HCT116 (cell line): ENCODE measurements around the gene PFKFB3. TPM values are rescaled to one million over a fixed set of nuclear protein-coding genes. Genes with fewer than 3 reads are reported as not detected.

ENCODE experiments used
- ATAC-seq: fragments of 200-7000 bp; cut with Tn5 transposase; 2 replicates; pipeline ENCODE4 v1.9.1; 2020; ENCODE audit warnings: mild to moderate bottlenecking, moderate library complexity
- BruUV-seq: library from RNA; stranded (reverse); fragments of 400-500 nt; replicated peaks from 2 replicates; lab custom pipeline; 2021; lab: Mats Ljungman, UMichigan
- CTCF ChIA-PET: fragments of 300-600 bp; sonication (Branson Sonifier 250); formaldehyde crosslinking; loops from one replicate; lab custom pipeline; 2021; ENCODE audit warnings: antibody characterized with exemption; lab: Charles Lee
- POLR2A ChIA-PET: fragments of 300-600, 350-600 bp; sonication (Branson Sonifier 250); formaldehyde crosslinking; loops from one replicate; lab custom pipeline; 2021; ENCODE audit warnings: antibody characterized with exemption; lab: Charles Lee
- RAD21 ChIA-PET, 2 experiments: fragments of 300-600 bp; sonication (Branson Sonifier 250); formaldehyde crosslinking; loops; one replicate each; lab custom pipeline; 2023; ENCODE audit warnings: low total read pairs in 2 of 2; ENCODE audit not compliant: uncharacterized antibody in 2 of 2, unreplicated experiment in 2 of 2, low non-redundant PET in 1 of 2; lab: Charles Lee
- DNase-seq: peaks from one replicate; pipeline ENCODE4 v3.0.0-alpha.2; 2010; ENCODE audit warnings: low read depth, low spot score
- H2AFZ ChIP-seq: fragments of 200-600 bp; shearing (Covaris generic), sonication (generic); 2 replicates; pipeline ENCODE4 v1.6.1; 2017; ENCODE audit warnings: low read depth, mixed run types, mixed read lengths, antibody characterized with exemption, low read length; ENCODE audit not compliant: poor library complexity, severe bottlenecking
- H3K27ac ChIP-seq: 2 replicates; pipeline ENCODE4 v1.5.1; 2012; ENCODE audit warnings: low read depth, low read length
- H3K27me3 ChIP-seq: fragments of 200-600 bp; sonication (generic); 2 replicates; pipeline ENCODE4 v1.6.1; 2016; ENCODE audit warnings: mixed run types, low read length, mixed read lengths; ENCODE audit not compliant: insufficient read depth
- H3K36me3 ChIP-seq, 2 experiments: fragments of 200-500 bp in 1 of 2; fragments of 200-600 bp in 1 of 2; sonication (Bioruptor generic) in 1 of 2; sonication (generic) in 1 of 2; 2 replicates each; pipeline versions ENCODE4 v1.5.1 to v1.6.1; 2014 to 2016; ENCODE audit warnings: low read length in 2 of 2, inconsistent platforms in 1 of 2, mixed read lengths in 1 of 2, mixed run types in 1 of 2; ENCODE audit not compliant: insufficient read depth in 2 of 2, control insufficient read depth in 1 of 2
- H3K4me1 ChIP-seq, 2 experiments: fragments of 200-600 bp in 1 of 2; sonication (generic) in 1 of 2; 2 replicates each; pipeline versions ENCODE4 v1.5.1 to v1.6.1; 2012 to 2017; ENCODE audit warnings: low read length in 2 of 2, inconsistent platforms in 1 of 2, mild to moderate bottlenecking in 1 of 2, mixed read lengths in 1 of 2, mixed run types in 1 of 2, moderate library complexity in 1 of 2; ENCODE audit not compliant: insufficient read depth in 2 of 2, control insufficient read depth in 1 of 2
- H3K4me2 ChIP-seq: fragments of 200-600 bp; sonication (generic); 2 replicates; pipeline ENCODE4 v1.6.1; 2017; ENCODE audit warnings: mixed run types, low read length, mixed read lengths
- H3K4me3 ChIP-seq, 2 experiments: fragments of 200-600 bp in 1 of 2; sonication (generic) in 1 of 2; replicated peaks in 1 of 2; 2 replicates each; pipeline ENCODE4 v1.5.1; 2011 to 2016; ENCODE audit warnings: low read length in 2 of 2, control low read depth in 1 of 2, low read depth in 1 of 2, mild to moderate bottlenecking in 1 of 2, mixed read lengths in 1 of 2, mixed run types in 1 of 2
- H3K79me2 ChIP-seq: fragments of 200-600 bp; sonication (generic); 2 replicates; pipeline ENCODE4 v1.6.1; 2017; ENCODE audit warnings: mild to moderate bottlenecking, mixed run types, low read length, moderate library complexity, mixed read lengths; ENCODE audit not compliant: insufficient read depth
- H3K9ac ChIP-seq: fragments of 200-600 bp; sonication (generic); 2 replicates; pipeline ENCODE4 v1.6.1; 2016; ENCODE audit warnings: low read length, mixed read lengths
- H3K9me2 ChIP-seq: fragments of 200-600 bp; sonication (generic), shearing (Covaris generic); 2 replicates; pipeline ENCODE4 v1.6.1; 2017; ENCODE audit warnings: mixed run types, mild to moderate bottlenecking, moderate library complexity; ENCODE audit not compliant: insufficient read depth
- H3K9me3 ChIP-seq, 2 experiments: fragments of 200-500 bp in 1 of 2; fragments of 200-600 bp in 1 of 2; sonication (Bioruptor generic) in 1 of 2; sonication (generic) in 1 of 2; 2 replicates each; pipeline ENCODE4 v1.6.1; 2014 to 2017; ENCODE audit warnings: low read length in 2 of 2, mixed read lengths in 2 of 2, inconsistent platforms in 1 of 2, low read depth in 1 of 2, mild to moderate bottlenecking in 1 of 2, mixed run types in 1 of 2, moderate library complexity in 1 of 2; ENCODE audit not compliant: control insufficient read depth in 1 of 2, insufficient read depth in 1 of 2
- H4K20me1 ChIP-seq: fragments of 200-600 bp; sonication (generic), shearing (Covaris generic); 2 replicates; pipeline ENCODE4 v1.6.1; 2017; ENCODE audit warnings: mixed run types, mild to moderate bottlenecking, moderate library complexity; ENCODE audit not compliant: insufficient read depth
- CEBPB ChIP-seq: IDR thresholded peaks from 2 replicates; pipeline ENCODE4 v1.6.1; 2012; ENCODE audit warnings: low read depth
- ELF1 ChIP-seq: IDR thresholded peaks from 2 replicates; pipeline ENCODE4 v1.6.1; 2012; ENCODE audit warnings: low read depth, borderline replicate concordance
- EZH2 ChIP-seq: fragments of 200-600 bp; sonication (generic); IDR thresholded peaks from 2 replicates; pipeline ENCODE4 v1.6.1; 2017; ENCODE audit warnings: antibody characterized with exemption, mixed run types
- EZH2phosphoT487 ChIP-seq: fragments of 200-600 bp; IDR thresholded peaks from 2 replicates; pipeline ENCODE4 v1.6.1; 2018; ENCODE audit warnings: antibody characterized with exemption, borderline replicate concordance
- FOSL1 ChIP-seq: IDR thresholded peaks from 2 replicates; pipeline ENCODE4 v1.6.1; 2012; ENCODE audit warnings: low read depth
- JUND ChIP-seq: IDR thresholded peaks from 2 replicates; pipeline ENCODE4 v1.6.1; 2012
- POLR2A ChIP-seq: IDR thresholded peaks from 2 replicates; pipeline ENCODE4 v1.7.0; 2011; ENCODE audit warnings: borderline replicate concordance; ENCODE audit not compliant: insufficient read depth, insufficient read length; ENCODE audit errors: extremely low read depth
- POLR2AphosphoS5 ChIP-seq: IDR thresholded peaks from 2 replicates; pipeline ENCODE4 v1.6.1; 2011; ENCODE audit warnings: mild to moderate bottlenecking, low read depth, low read length, moderate library complexity
- RAD21 ChIP-seq: IDR thresholded peaks from 2 replicates; pipeline ENCODE4 v1.6.1; 2012; ENCODE audit warnings: low read depth, mild to moderate bottlenecking
- SIN3A ChIP-seq: IDR thresholded peaks from 2 replicates; pipeline ENCODE4 v1.6.1; 2012; ENCODE audit warnings: low read depth
- SP1 ChIP-seq: IDR thresholded peaks from 2 replicates; pipeline ENCODE4 v1.6.1; 2012; ENCODE audit warnings: low read depth
- SRF ChIP-seq: IDR thresholded peaks from 2 replicates; pipeline ENCODE4 v1.6.1; 2012; ENCODE audit warnings: low read depth
- TCF7L2 ChIP-seq: IDR thresholded peaks from 2 replicates; pipeline ENCODE4 v1.7.0; 2011; ENCODE audit warnings: borderline replicate concordance, inconsistent platforms; ENCODE audit not compliant: insufficient read depth, insufficient read length; ENCODE audit errors: extremely low read depth
- YY1 ChIP-seq: IDR thresholded peaks from 2 replicates; pipeline ENCODE4 v1.6.1; 2011; ENCODE audit warnings: low read length, low read depth, moderate library complexity, mild to moderate bottlenecking; ENCODE audit not compliant: insufficient replicate concordance; ENCODE audit errors: extremely low read depth
- ZFX ChIP-seq: fragments of 450-650 bp; IDR thresholded peaks from 2 replicates; pipeline ENCODE4 v1.6.1; 2017
- ZNF274 ChIP-seq: fragments of 200-500 bp; sonication (Bioruptor generic); IDR thresholded peaks from 2 replicates; pipeline ENCODE4 v1.6.1; 2014; ENCODE audit warnings: mild to moderate bottlenecking, low read depth, low read length, inconsistent platforms
- intact Hi-C: fragments of 100-400 bp; cut with micrococcal nuclease; formaldehyde crosslinking; loops from 2 replicates; pipeline ENCODE4 v1.10.0; 2022
- total RNA-seq: library from RNA; stranded (reverse); gene quantifications from one replicate; pipeline ENCODE4 v1.2.1, GENCODE V29; 2021; ENCODE audit not compliant: unreplicated experiment
- TF ChIP-seq, protein P1 (sequence below): IDR thresholded peaks from 2 replicates; pipeline ENCODE4 v1.6.1; 2012
- TF ChIP-seq, protein P2 (sequence below): IDR thresholded peaks from 2 replicates; pipeline ENCODE4 v1.6.1; 2012
- TF ChIP-seq, protein P3 (sequence below): IDR thresholded peaks from 2 replicates; pipeline ENCODE4 v1.6.1; 2012; ENCODE audit warnings: low read depth
- TF ChIP-seq, protein P4 (sequence below), 3 experiments: fragments of 200-600 bp in 1 of 3; sonication (generic) in 1 of 3; IDR thresholded peaks in 2 of 3; conservative IDR thresholded peaks in 1 of 3; 2 replicates each; pipeline ENCODE4 v1.5.1; 2012 to 2017; ENCODE audit warnings: low read depth in 2 of 3, low read length in 2 of 3, antibody characterized with exemption in 1 of 3, borderline replicate concordance in 1 of 3, control low read depth in 1 of 3, mild to moderate bottlenecking in 1 of 3, mixed read lengths in 1 of 3, mixed run types in 1 of 3, moderate library complexity in 1 of 3; ENCODE audit not compliant: insufficient read depth in 1 of 3

PFKFB3 gene
- total RNA-seq, 1 experiment from 2014 or later: 50.8 TPM

DNA sequence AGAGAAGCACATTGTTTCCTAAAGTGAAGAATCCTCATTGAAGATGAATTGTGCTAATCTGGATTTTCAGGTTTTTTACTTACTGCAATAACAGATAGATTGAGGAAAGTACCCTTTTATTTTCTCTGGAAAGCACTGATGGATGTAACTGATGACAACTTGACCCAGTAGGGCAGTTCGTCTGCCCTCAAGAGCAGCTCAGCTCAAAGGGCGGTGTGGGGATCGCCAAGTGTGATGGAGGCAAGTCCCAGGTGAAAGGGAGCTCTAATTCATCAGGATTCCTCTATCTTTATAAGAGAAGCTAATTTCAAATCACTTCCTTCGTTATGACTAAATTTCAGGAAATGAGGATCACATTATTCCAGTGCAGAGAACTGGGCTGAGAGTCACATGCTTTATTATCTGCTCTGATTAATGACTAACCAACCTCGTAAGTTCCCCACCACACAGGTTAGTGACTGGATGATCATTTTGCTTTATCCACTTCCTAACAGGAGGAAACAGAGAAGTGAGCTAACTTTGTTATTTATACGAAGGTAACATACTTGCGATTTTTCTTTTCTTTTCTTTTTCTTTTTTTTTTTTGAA lies 98.8 kb downstream of the PFKFB3 start:
- ATAC-seq: no peak
- H3K27me3 ChIP-seq: no peaks in the 10 kb centered on the region
- no peak overlapping the region for H2AFZ ChIP-seq
- H3K79me2 ChIP-seq: no peaks in the 10 kb centered on the region
- H3K4me1 ChIP-seq: peaks cover 33 to 57% of the 10 kb centered on the region in 2 experiments
- ChIA-PET CTCF (no interaction called here), RAD21 (interaction anchor here in 1 of 2 experiments (0.5 kb wide), 1 partner anchor 105 kb away, joined by 3 read pairs; no protein-coding TSS in a partner anchor), POLR2A (no interaction called here)
- no peak for DNase-seq
- H3K4me2 ChIP-seq: no peak overlapping the region
- intact Hi-C loops: no loop called here
- no peaks in the 10 kb centered on the region for H3K9me3 ChIP-seq
- H3K4me3 ChIP-seq: no peak overlapping the region
- no peaks in the 10 kb centered on the region for H4K20me1 ChIP-seq
- H3K36me3 ChIP-seq: no peaks in the 10 kb centered on the region
- H3K9ac ChIP-seq: no peak overlapping the region
- no TSS peak for BruUV-seq
- TF ChIP-seq FOSL1 (no peak), EZH2 (no peak), CEBPB (no peak), EZH2phosphoT487 (no peak), ZFX (no peak), ELF1 (no peak), TCF7L2 (no peak), SRF (no peak), YY1 (no peak), RAD21 (no peak), SP1 (no peak), POLR2A (no peak), SIN3A (no peak), POLR2AphosphoS5 (no peak), JUND (no peak), ZNF274 (no peak)
- TF ChIP-seq, protein P1, sequence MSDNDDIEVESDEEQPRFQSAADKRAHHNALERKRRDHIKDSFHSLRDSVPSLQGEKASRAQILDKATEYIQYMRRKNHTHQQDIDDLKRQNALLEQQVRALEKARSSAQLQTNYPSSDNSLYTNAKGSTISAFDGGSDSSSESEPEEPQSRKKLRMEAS: no peak
- TF ChIP-seq, protein P2, sequence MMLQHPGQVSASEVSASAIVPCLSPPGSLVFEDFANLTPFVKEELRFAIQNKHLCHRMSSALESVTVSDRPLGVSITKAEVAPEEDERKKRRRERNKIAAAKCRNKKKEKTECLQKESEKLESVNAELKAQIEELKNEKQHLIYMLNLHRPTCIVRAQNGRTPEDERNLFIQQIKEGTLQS: no peak
- TF ChIP-seq, protein P3, sequence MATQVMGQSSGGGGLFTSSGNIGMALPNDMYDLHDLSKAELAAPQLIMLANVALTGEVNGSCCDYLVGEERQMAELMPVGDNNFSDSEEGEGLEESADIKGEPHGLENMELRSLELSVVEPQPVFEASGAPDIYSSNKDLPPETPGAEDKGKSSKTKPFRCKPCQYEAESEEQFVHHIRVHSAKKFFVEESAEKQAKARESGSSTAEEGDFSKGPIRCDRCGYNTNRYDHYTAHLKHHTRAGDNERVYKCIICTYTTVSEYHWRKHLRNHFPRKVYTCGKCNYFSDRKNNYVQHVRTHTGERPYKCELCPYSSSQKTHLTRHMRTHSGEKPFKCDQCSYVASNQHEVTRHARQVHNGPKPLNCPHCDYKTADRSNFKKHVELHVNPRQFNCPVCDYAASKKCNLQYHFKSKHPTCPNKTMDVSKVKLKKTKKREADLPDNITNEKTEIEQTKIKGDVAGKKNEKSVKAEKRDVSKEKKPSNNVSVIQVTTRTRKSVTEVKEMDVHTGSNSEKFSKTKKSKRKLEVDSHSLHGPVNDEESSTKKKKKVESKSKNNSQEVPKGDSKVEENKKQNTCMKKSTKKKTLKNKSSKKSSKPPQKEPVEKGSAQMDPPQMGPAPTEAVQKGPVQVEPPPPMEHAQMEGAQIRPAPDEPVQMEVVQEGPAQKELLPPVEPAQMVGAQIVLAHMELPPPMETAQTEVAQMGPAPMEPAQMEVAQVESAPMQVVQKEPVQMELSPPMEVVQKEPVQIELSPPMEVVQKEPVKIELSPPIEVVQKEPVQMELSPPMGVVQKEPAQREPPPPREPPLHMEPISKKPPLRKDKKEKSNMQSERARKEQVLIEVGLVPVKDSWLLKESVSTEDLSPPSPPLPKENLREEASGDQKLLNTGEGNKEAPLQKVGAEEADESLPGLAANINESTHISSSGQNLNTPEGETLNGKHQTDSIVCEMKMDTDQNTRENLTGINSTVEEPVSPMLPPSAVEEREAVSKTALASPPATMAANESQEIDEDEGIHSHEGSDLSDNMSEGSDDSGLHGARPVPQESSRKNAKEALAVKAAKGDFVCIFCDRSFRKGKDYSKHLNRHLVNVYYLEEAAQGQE: no peak
- TF ChIP-seq, protein P4, sequence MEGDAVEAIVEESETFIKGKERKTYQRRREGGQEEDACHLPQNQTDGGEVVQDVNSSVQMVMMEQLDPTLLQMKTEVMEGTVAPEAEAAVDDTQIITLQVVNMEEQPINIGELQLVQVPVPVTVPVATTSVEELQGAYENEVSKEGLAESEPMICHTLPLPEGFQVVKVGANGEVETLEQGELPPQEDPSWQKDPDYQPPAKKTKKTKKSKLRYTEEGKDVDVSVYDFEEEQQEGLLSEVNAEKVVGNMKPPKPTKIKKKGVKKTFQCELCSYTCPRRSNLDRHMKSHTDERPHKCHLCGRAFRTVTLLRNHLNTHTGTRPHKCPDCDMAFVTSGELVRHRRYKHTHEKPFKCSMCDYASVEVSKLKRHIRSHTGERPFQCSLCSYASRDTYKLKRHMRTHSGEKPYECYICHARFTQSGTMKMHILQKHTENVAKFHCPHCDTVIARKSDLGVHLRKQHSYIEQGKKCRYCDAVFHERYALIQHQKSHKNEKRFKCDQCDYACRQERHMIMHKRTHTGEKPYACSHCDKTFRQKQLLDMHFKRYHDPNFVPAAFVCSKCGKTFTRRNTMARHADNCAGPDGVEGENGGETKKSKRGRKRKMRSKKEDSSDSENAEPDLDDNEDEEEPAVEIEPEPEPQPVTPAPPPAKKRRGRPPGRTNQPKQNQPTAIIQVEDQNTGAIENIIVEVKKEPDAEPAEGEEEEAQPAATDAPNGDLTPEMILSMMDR (IDR thresholded peaks at IDR 0.05 in 2 of 3, conservative IDR thresholded peaks at IDR 0.05 in 1 of 3; ENCODE audit: borderline replicate concordance in 1 of 3, insufficient read depth in 1 of 3, low read depth in 2 of 3, low read length in 2 of 3): no peak
- H3K27ac ChIP-seq: no peak overlapping the region
- H3K9me2 ChIP-seq: no peaks in the 10 kb centered on the region
